ENCODE results near the gene C19orf81. TPM values are rescaled to one million over a fixed set of nuclear protein-coding genes. Genes with fewer than 3 reads are reported as not detected.

C19orf81 gene
- total and polyA plus RNA-seq, 9 of the 15 experiments (the other 6 are each of a cell fraction or from before 2014, with no cell fraction given): 2.5 to 42.9 (median 33.0) TPM; not detected in 4

DNA sequence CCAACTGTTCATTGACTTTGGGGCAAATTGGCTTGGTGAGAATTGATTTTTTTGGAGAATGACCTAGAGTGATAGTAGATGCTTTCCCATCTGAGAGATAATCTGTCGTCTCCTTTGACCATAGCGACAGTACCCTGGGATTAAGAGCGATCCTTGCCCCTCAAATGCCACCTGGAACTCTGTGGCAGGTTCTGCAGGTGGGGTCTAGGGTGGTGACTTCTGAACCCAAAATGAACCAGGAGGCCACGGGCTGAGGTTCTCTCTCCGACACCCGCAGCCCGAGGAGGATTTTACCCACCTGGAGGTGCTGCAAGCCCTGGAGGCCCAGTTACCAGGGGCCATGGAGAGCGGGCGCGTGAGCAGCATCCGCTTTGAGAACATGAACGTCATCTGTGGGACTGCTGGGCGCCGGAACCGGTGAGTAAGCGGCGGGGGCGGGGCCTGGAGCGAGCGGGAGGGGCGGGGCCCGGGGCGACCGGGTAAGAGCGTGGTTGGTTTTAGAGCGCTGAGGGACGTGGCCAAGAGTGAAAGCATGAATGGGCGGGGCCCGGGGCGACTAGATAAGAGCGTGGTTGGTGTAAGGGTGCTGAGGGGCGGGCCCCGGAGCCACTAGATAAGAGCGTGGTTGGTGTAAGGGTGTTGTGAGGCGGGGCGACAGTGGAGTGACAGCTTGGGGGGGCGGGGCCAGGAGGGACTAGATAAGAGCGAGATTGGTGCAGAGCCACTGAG is 8.6 kb downstream of the C19orf81 start (continued):
- TF ChIP-seq, protein P1, sequence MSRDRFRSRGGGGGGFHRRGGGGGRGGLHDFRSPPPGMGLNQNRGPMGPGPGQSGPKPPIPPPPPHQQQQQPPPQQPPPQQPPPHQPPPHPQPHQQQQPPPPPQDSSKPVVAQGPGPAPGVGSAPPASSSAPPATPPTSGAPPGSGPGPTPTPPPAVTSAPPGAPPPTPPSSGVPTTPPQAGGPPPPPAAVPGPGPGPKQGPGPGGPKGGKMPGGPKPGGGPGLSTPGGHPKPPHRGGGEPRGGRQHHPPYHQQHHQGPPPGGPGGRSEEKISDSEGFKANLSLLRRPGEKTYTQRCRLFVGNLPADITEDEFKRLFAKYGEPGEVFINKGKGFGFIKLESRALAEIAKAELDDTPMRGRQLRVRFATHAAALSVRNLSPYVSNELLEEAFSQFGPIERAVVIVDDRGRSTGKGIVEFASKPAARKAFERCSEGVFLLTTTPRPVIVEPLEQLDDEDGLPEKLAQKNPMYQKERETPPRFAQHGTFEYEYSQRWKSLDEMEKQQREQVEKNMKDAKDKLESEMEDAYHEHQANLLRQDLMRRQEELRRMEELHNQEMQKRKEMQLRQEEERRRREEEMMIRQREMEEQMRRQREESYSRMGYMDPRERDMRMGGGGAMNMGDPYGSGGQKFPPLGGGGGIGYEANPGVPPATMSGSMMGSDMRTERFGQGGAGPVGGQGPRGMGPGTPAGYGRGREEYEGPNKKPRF (IDR thresholded peaks at IDR 0.05; ENCODE audit: low read depth, low read length): no peak
- TF ChIP-seq, protein P2, sequence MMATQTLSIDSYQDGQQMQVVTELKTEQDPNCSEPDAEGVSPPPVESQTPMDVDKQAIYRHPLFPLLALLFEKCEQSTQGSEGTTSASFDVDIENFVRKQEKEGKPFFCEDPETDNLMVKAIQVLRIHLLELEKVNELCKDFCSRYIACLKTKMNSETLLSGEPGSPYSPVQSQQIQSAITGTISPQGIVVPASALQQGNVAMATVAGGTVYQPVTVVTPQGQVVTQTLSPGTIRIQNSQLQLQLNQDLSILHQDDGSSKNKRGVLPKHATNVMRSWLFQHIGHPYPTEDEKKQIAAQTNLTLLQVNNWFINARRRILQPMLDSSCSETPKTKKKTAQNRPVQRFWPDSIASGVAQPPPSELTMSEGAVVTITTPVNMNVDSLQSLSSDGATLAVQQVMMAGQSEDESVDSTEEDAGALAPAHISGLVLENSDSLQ (IDR thresholded peaks at IDR 0.05): peak; percentile 99
- TF ChIP-seq KDM4B (IDR thresholded peaks at IDR 0.05; ENCODE audit: borderline replicate concordance in 2 of 2, low read depth in 1 of 2): no peak
- TF ChIP-seq GTF2F1 (IDR thresholded peaks at IDR 0.05; ENCODE audit: low read depth, low read length): no peak
- TF ChIP-seq ZNF24 (IDR thresholded peaks at IDR 0.05): no peak
- TF ChIP-seq, protein P3, sequence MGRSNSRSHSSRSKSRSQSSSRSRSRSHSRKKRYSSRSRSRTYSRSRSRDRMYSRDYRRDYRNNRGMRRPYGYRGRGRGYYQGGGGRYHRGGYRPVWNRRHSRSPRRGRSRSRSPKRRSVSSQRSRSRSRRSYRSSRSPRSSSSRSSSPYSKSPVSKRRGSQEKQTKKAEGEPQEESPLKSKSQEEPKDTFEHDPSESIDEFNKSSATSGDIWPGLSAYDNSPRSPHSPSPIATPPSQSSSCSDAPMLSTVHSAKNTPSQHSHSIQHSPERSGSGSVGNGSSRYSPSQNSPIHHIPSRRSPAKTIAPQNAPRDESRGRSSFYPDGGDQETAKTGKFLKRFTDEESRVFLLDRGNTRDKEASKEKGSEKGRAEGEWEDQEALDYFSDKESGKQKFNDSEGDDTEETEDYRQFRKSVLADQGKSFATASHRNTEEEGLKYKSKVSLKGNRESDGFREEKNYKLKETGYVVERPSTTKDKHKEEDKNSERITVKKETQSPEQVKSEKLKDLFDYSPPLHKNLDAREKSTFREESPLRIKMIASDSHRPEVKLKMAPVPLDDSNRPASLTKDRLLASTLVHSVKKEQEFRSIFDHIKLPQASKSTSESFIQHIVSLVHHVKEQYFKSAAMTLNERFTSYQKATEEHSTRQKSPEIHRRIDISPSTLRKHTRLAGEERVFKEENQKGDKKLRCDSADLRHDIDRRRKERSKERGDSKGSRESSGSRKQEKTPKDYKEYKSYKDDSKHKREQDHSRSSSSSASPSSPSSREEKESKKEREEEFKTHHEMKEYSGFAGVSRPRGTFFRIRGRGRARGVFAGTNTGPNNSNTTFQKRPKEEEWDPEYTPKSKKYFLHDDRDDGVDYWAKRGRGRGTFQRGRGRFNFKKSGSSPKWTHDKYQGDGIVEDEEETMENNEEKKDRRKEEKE (IDR thresholded peaks at IDR 0.05; ENCODE audit: borderline replicate concordance in 1 of 2, control insufficient read depth in 1 of 2, low read depth in 2 of 2, low read length in 1 of 2): 0 out of 4 replicates have a peak, but pooled peaks of 1 of the 2 experiments have one; percentile 45
- TF ChIP-seq, protein P4, sequence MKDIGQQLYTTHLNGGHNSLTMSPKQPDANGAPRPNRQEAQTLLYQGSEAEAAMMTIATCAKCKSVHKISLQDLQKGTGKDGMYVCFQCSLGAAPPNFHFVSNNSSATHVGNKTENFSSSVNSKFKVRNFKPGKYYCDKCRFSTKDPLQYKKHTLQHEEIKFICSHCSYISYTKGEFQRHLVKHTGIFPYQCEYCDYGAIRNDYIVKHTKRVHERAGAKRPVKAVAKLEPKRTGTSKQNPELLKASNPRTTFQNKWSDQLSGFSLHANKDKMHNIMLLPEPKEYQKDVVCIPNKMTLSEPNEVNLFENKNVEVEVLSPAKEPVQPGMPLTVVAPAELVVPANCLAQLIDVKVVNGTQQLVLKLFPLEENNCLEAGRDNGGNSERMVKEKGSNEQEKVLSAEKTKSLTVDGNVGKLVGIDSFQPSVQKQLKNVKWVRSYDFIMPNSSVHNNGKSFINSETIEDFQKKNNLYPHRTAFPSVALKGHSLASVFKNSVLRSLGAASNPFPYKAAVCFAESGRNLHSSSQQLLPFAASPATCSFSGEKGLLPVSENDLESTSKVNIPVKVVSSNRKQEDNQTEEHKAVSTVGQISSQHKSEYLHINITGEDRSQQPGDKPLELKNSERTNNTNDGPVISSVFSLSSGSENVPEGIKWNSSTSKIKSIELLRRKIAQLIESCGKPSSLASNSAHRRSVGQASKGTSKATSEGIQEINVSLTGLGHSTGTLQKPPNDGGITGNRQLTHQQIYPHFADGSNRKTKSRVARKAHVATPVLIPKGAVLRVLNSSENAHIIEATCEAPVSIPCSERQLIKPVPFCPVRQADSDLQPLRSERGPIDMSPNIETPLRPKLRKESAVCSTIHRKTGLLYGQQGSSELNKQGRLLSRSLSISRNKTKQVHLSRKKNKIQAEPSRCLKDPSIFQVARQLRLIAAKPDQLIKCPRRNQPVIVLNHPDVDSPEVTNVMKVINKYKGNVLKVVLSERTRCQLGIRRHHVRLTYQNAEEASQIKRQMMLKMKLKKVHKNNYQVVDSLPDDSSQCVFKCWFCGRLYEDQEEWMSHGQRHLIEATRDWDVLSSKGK (CRISPR knock-in tag; IDR thresholded peaks at IDR 0.05): no peak
- peak; percentile 88; the same call in 1 of the 2 replicates for TF ChIP-seq PHB (CRISPR knock-in tag; IDR thresholded peaks at IDR 0.05)
- TF ChIP-seq CREB1 (IDR thresholded peaks at IDR 0.05): peak; percentile 88
- TF ChIP-seq CREB1 (CRISPR knock-in tag; IDR thresholded peaks at IDR 0.05): no peak; the same call in 1 of the 2 replicates
- peak; percentile 50; the same call in 1 of the 2 replicates for TF ChIP-seq MTA1 (IDR thresholded peaks at IDR 0.05; ENCODE audit: borderline replicate concordance)
- TF ChIP-seq MEIS2 (IDR thresholded peaks at IDR 0.05; ENCODE audit: partially characterized antibody): peak; percentile 69
- TF ChIP-seq SIX5 (IDR thresholded peaks at IDR 0.05; ENCODE audit: borderline replicate concordance in 1 of 2, insufficient read depth in 1 of 2, low read depth in 1 of 2, low read length in 2 of 2): no peak
- 0 out of 2 replicates have a peak, but pooled peaks have one; percentile 19 for TF ChIP-seq MTA3 (IDR thresholded peaks at IDR 0.05; ENCODE audit: borderline replicate concordance)
- TF ChIP-seq TAF1 (IDR thresholded peaks at IDR 0.05; ENCODE audit: control insufficient read depth, extremely low read depth, insufficient read depth, low read length, severe bottlenecking): peak; percentile 77
- no peak for TF ChIP-seq MEF2A (IDR thresholded peaks at IDR 0.05; ENCODE audit: control insufficient read depth, low read depth, low read length)

All from K562 (cell line).